ENCODE results near the gene NOS1AP.

DNA sequence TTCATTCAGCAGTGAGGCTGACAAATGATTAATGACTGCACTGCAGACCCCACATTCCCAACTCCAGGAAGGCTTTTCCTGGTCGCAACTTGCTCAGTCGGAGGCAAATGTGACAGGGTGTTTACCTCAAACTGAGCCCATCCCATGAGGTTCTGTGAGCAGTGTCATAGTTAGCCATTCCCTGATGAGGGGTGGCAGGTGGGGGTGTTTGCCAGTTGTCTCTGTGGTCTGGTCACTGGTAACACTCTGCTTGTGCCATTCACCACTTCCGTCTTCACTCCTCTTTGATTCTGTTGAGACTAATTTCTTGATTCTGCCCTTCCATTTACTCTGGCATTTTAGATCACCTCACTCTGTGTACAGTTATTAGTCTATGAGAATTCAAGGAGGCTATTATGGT, 73.5 kb downstream of the NOS1AP start:
- TF ChIP-seq EZH2 (IDR thresholded peaks at IDR 0.05; ENCODE audit: low read length, unreplicated experiment) = no peak
- TF ChIP-seq, protein P1, sequence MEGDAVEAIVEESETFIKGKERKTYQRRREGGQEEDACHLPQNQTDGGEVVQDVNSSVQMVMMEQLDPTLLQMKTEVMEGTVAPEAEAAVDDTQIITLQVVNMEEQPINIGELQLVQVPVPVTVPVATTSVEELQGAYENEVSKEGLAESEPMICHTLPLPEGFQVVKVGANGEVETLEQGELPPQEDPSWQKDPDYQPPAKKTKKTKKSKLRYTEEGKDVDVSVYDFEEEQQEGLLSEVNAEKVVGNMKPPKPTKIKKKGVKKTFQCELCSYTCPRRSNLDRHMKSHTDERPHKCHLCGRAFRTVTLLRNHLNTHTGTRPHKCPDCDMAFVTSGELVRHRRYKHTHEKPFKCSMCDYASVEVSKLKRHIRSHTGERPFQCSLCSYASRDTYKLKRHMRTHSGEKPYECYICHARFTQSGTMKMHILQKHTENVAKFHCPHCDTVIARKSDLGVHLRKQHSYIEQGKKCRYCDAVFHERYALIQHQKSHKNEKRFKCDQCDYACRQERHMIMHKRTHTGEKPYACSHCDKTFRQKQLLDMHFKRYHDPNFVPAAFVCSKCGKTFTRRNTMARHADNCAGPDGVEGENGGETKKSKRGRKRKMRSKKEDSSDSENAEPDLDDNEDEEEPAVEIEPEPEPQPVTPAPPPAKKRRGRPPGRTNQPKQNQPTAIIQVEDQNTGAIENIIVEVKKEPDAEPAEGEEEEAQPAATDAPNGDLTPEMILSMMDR (conservative IDR thresholded peaks at IDR 0.05; ENCODE audit: low read depth, low read length) = no peak
